Inferior parietal cortex (tissue), 1 donor: ENCODE results near the gene SEL1L.
"Not testable (repeated sequence)": the region's sequence is repeated elsewhere in the genome, so short reads cannot be mapped to it uniquely, and the experiment has no call there.

ENCODE experiments used
- DNase-seq: peaks from one replicate; pipeline ENCODE4 v3.0.0-alpha.2; 2016; ENCODE audit errors: extremely low spot score

SEL1L gene

GRCh38 chr14:81525129-81525528, 8.5 kb downstream of the SEL1L start:
- no peak for DNase-seq

GRCh38 chr14:81523616-81524015, 10.0 kb downstream of the SEL1L start:
- DNase-seq = no peak

- DNase-seq = no peak
Observed at GRCh38 chr14:81523016-81523415, 10.6 kb downstream of the SEL1L start.

- DNase-seq = no peak
Observed at GRCh38 chr14:81521356-81521755, 12.3 kb downstream of the SEL1L start.

- no peak for DNase-seq
Observed at GRCh38 chr14:81519200-81520011, 14.2 kb downstream of the SEL1L start.

GRCh38 chr14:81517798-81518398, 15.8 kb downstream of the SEL1L start:
- no peak for DNase-seq

GRCh38 chr14:81516986-81517797, 16.5 kb downstream of the SEL1L start:
- DNase-seq = no peak

- not testable (repeated sequence) for DNase-seq
Observed at GRCh38 chr14:81515927-81516326, 17.7 kb downstream of the SEL1L start.

GRCh38 chr14:81512826-81513225, 20.8 kb downstream of the SEL1L start:
- DNase-seq = not testable (repeated sequence)

GRCh38 chr14:81511111-81511904, 22.3 kb downstream of the SEL1L start:
- DNase-seq = no peak

- DNase-seq = no peak
Observed at GRCh38 chr14:81509838-81510452, 23.7 kb downstream of the SEL1L start.

GRCh38 chr14:81509321-81509720, 24.3 kb downstream of the SEL1L start:
- no peak for DNase-seq

GRCh38 chr14:81506487-81506886, 27.2 kb downstream of the SEL1L start:
- no peak for DNase-seq

- DNase-seq = no peak
Observed at GRCh38 chr14:81504864-81505263, 28.8 kb downstream of the SEL1L start.

GRCh38 chr14:81485781-81486180, 47.9 kb downstream of the SEL1L start:
- no peak for DNase-seq

GRCh38 chr14:81485372-81485771, 48.3 kb downstream of the SEL1L start:
- no peak for DNase-seq

GRCh38 chr14:81484120-81484519, 49.5 kb downstream of the SEL1L start:
- DNase-seq = no peak

- DNase-seq = no peak
Observed at GRCh38 chr14:81480741-81481140, 52.9 kb downstream of the SEL1L start.

GRCh38 chr14:81478446-81478845, 55.2 kb downstream of the SEL1L start:
- no peak for DNase-seq

GRCh38 chr14:81476816-81477215, 56.8 kb downstream of the SEL1L start:
- no peak for DNase-seq

GRCh38 chr14:81474685-81475324, 58.8 kb downstream of the SEL1L start:
- DNase-seq = no peak
